ENCODE results near the gene C10orf95. TPM values are rescaled to one million over a fixed set of nuclear protein-coding genes. Genes with fewer than 3 reads are reported as not detected.

Gene C10orf95
- total RNA-seq, 1 experiment from 2014 or later, result not detected

- in situ Hi-C loops (cut with HindIII; ENCODE audit: low pct_unique_long_range_greater_than_20kb, low sequenced_read_pairs), result no loop called here
- no peak for DNase-seq (ENCODE audit: low read depth)
These were observed 41.5 kb downstream of the C10orf95 start for GRCh38 chr10:102409604-102410428.

- peak; percentile 21 for DNase-seq (ENCODE audit: low read depth)
- in situ Hi-C loops (cut with HindIII; ENCODE audit: low pct_unique_long_range_greater_than_20kb, low sequenced_read_pairs), result no loop called here
These were observed 42.4 kb downstream of the C10orf95 start for GRCh38 chr10:102408728-102409603.

GRCh38 chr10:102408131-102408727 is 43.1 kb downstream of the C10orf95 start:
- in situ Hi-C loops (cut with HindIII; ENCODE audit: low pct_unique_long_range_greater_than_20kb, low sequenced_read_pairs), result no loop called here
- no peak for DNase-seq (ENCODE audit: low read depth)

GRCh38 chr10:102407425-102408130 is 43.8 kb downstream of the C10orf95 start:
- in situ Hi-C loops (cut with HindIII; ENCODE audit: low pct_unique_long_range_greater_than_20kb, low sequenced_read_pairs), result no loop called here
- no peak for DNase-seq (ENCODE audit: low read depth)

GRCh38 chr10:102406815-102407214 is 44.5 kb downstream of the C10orf95 start:
- in situ Hi-C loops (cut with HindIII; ENCODE audit: low pct_unique_long_range_greater_than_20kb, low sequenced_read_pairs), result no loop called here
- DNase-seq (ENCODE audit: low read depth), result no peak

GRCh38 chr10:102405632-102406031 is 45.7 kb downstream of the C10orf95 start:
- in situ Hi-C loops (cut with HindIII; ENCODE audit: low pct_unique_long_range_greater_than_20kb, low sequenced_read_pairs), result no loop called here
- DNase-seq (ENCODE audit: low read depth), result no peak

GRCh38 chr10:102405108-102405571 is 46.2 kb downstream of the C10orf95 start:
- in situ Hi-C loops (cut with HindIII; ENCODE audit: low pct_unique_long_range_greater_than_20kb, low sequenced_read_pairs), result no loop called here
- no peak for DNase-seq (ENCODE audit: low read depth)

- DNase-seq (ENCODE audit: low read depth), result no peak
- in situ Hi-C loops (cut with HindIII; ENCODE audit: low pct_unique_long_range_greater_than_20kb, low sequenced_read_pairs), result no loop called here
These were observed 46.8 kb downstream of the C10orf95 start for GRCh38 chr10:102404361-102405107.

GRCh38 chr10:102403115-102403514 is 48.2 kb downstream of the C10orf95 start:
- no peak for DNase-seq (ENCODE audit: low read depth)
- in situ Hi-C loops (cut with HindIII; ENCODE audit: low pct_unique_long_range_greater_than_20kb, low sequenced_read_pairs), result no loop called here

GRCh38 chr10:102402512-102402896 is 48.8 kb downstream of the C10orf95 start:
- in situ Hi-C loops (cut with HindIII; ENCODE audit: low pct_unique_long_range_greater_than_20kb, low sequenced_read_pairs), result no loop called here
- DNase-seq (ENCODE audit: low read depth), result no peak

GRCh38 chr10:102401735-102402511 is 49.4 kb downstream of the C10orf95 start:
- DNase-seq (ENCODE audit: low read depth), result peak; percentile 53

GRCh38 chr10:102401342-102401654 is 50.0 kb downstream of the C10orf95 start:
- in situ Hi-C loops (cut with HindIII; ENCODE audit: low pct_unique_long_range_greater_than_20kb, low sequenced_read_pairs), result no loop called here
- no peak for DNase-seq (ENCODE audit: low read depth)

More at GRCh38 chr10:102401735-102402511, 49.4 kb downstream of the C10orf95 start:
- in situ Hi-C loops (cut with HindIII; ENCODE audit: low pct_unique_long_range_greater_than_20kb, low sequenced_read_pairs), result no loop called here

- in situ Hi-C loops (cut with HindIII; ENCODE audit: low pct_unique_long_range_greater_than_20kb, low sequenced_read_pairs), result no loop called here
These were observed 50.6 kb downstream of the C10orf95 start for GRCh38 chr10:102400598-102401341.

GRCh38 chr10:102400076-102400475 is 51.3 kb downstream of the C10orf95 start:
- in situ Hi-C loops (cut with HindIII; ENCODE audit: low pct_unique_long_range_greater_than_20kb, low sequenced_read_pairs), result no loop called here
- DNase-seq (ENCODE audit: low read depth), result no peak

More at GRCh38 chr10:102400598-102401341, 50.6 kb downstream of the C10orf95 start:
- no peak for DNase-seq (ENCODE audit: low read depth)
